K562 (cell line): ENCODE results near the gene EMD. TPM values are rescaled to one million over a fixed set of nuclear protein-coding genes. Genes with fewer than 3 reads are reported as not detected.

Experiments
- BCOR ChIP-seq: fragments of 450-650 bp; IDR thresholded peaks from 2 replicates; pipeline ENCODE4 v1.6.1; 2016
- CBX3 ChIP-seq, 2 experiments: IDR thresholded peaks; 1 replicate in 1 of 2; 2 replicates in 1 of 2; pipeline ENCODE4 v1.6.1; 2012; ENCODE audit warnings: inconsistent platforms in 2 of 2, low read length in 2 of 2, borderline replicate concordance in 1 of 2, control low read depth in 1 of 2
- E4F1 ChIP-seq: fragments of 250-450 bp; sonication (Bioruptor Pico); IDR thresholded peaks from 2 replicates; pipeline ENCODE4 v1.5.0; 2021; ENCODE audit warnings: mild to moderate bottlenecking, borderline replicate concordance
- ELF1 ChIP-seq: fragments of 200-800 bp; sonication (Bioruptor generic); IDR thresholded peaks from 2 replicates; pipeline ENCODE4 v1.6.1; 2016; ENCODE audit warnings: missing genetic modification characterization, missing compliant biosample characterization
- ELF4 ChIP-seq: fragments of 450-650 bp; formaldehyde crosslinking; IDR thresholded peaks from 2 replicates; pipeline ENCODE4 v1.4.0; 2022; ENCODE audit warnings: missing genetic modification characterization
- FOXA1 ChIP-seq: fragments of 450-650 bp; IDR thresholded peaks from 2 replicates; pipeline ENCODE4 v1.6.1; 2016; ENCODE audit warnings: mild to moderate bottlenecking, borderline replicate concordance
- GABPA ChIP-seq: fragments of 200-800 bp; sonication (Bioruptor generic); conservative IDR thresholded peaks from 2 replicates; pipeline ENCODE4 v1.6.1; 2016; ENCODE audit warnings: low read depth, missing genetic modification characterization, missing compliant biosample characterization
- GATAD2B ChIP-seq: fragments of 450-650 bp; IDR thresholded peaks from 2 replicates; pipeline ENCODE4 v1.6.1; 2017; ENCODE audit warnings: mild to moderate bottlenecking, borderline replicate concordance
- HCFC1 ChIP-seq: IDR thresholded peaks from 2 replicates; pipeline ENCODE4 v1.6.1; 2012; ENCODE audit warnings: low read depth, low read length, improper control_type of control experiment
- IRF9 ChIP-seq: fragments of 450-650 bp; IDR thresholded peaks from 2 replicates; pipeline ENCODE4 v1.6.1; 2016; ENCODE audit warnings: missing biosample characterization, missing genetic modification characterization
- KDM2B ChIP-seq: fragments of 250-450 bp; sonication (Bioruptor Pico); IDR thresholded peaks from 2 replicates; pipeline ENCODE4 v1.8.0; 2021; ENCODE audit warnings: mild to moderate bottlenecking, moderate library complexity
- KLF10 ChIP-seq: fragments of 250-450 bp; sonication (Bioruptor Pico); IDR thresholded peaks from 2 replicates; pipeline ENCODE4 v1.6.1; 2021; ENCODE audit warnings: matching md5 sums
- NFE2L1 ChIP-seq: fragments of 450-650 bp; IDR thresholded peaks from 2 replicates; pipeline ENCODE4 v1.6.1; 2016; ENCODE audit warnings: missing genetic modification characterization, low read depth, mild to moderate bottlenecking, missing compliant biosample characterization, moderate library complexity, borderline replicate concordance
- NFIX ChIP-seq: fragments of 250-450 bp; sonication (Bioruptor Pico); IDR thresholded peaks from 2 replicates; pipeline ENCODE4 v1.4.0; 2020; ENCODE audit warnings: low read depth, mild to moderate bottlenecking, moderate library complexity
- PURB ChIP-seq: sonication (generic); formaldehyde crosslinking; IDR thresholded peaks from 2 replicates; pipeline ENCODE4 v1.9.0; 2021; ENCODE audit warnings: low read depth, mild to moderate bottlenecking, missing genetic modification reagents
- RFX1 ChIP-seq: fragments of 450-650 bp; IDR thresholded peaks from 2 replicates; pipeline ENCODE4 v1.6.1; 2016; ENCODE audit warnings: mild to moderate bottlenecking, moderate library complexity
- SOX6 ChIP-seq: fragments of 450-650 bp; IDR thresholded peaks from 2 replicates; pipeline ENCODE4 v1.6.1; 2014; ENCODE audit warnings: mild to moderate bottlenecking
- THAP12 ChIP-seq: fragments of 250-450 bp; sonication (Bioruptor Pico); IDR thresholded peaks from 2 replicates; pipeline ENCODE4 v1.9.0; 2021; ENCODE audit warnings: mild to moderate bottlenecking, inconsistent platforms
- TRIM25 ChIP-seq: fragments of 450-650 bp; IDR thresholded peaks from 2 replicates; pipeline ENCODE4 v1.7.0; 2016; ENCODE audit warnings: borderline replicate concordance
- WHSC1 ChIP-seq: IDR thresholded peaks from one replicate; pipeline ENCODE4 v1.6.1; 2012; ENCODE audit warnings: low read length, control low read depth, inconsistent platforms
- ZBTB8A ChIP-seq: fragments of 450-650 bp; IDR thresholded peaks from 2 replicates; pipeline ENCODE4 v1.6.1; 2018; ENCODE audit warnings: mild to moderate bottlenecking, moderate library complexity; ENCODE audit not compliant: partially characterized antibody
- ZNF174 ChIP-seq: fragments of 250-450 bp; sonication (Bioruptor Pico); IDR thresholded peaks from 2 replicates; pipeline ENCODE4 v1.4.0; 2020; ENCODE audit warnings: mild to moderate bottlenecking
- ZNF79 ChIP-seq: fragments of 250-450 bp; sonication (Bioruptor Pico); IDR thresholded peaks from 2 replicates; pipeline ENCODE4 v1.4.0; 2020; ENCODE audit warnings: low read depth, mild to moderate bottlenecking, moderate library complexity
- polyA plus RNA-seq, 8 experiments: library from polyadenylated mRNA; depleted of rRNA in 4 of 8; stranded (reverse) in 5 of 8; unstranded in 3 of 8; fragments of >200 nt; fragmentation: Nextera tagmentation in 2 of 8; fragmentation: Illumina TruSeq in 1 of 8; extraction: Ambion mirVana in 2 of 8; extraction: Trizol in 1 of 8; gene quantifications; 2 replicates each; pipeline versions ENCODE4 v1.2.1 to v1.2.3, GENCODE V29; 2011 to 2014; ENCODE audit warnings: inconsistent platforms in 1 of 8, missing spikeins in 1 of 8
- total RNA-seq, 7 experiments: library from RNA; depleted of rRNA in 6 of 7; stranded (reverse); fragments of >200 nt in 6 of 7; fragmentation: Illumina TruSeq in 2 of 7; extraction: Trizol in 2 of 7; gene quantifications; 2 replicates each; pipeline versions ENCODE4 v1.2.1 to v1.2.3, GENCODE V29; 2011 to 2021; ENCODE audit warnings: low replicate concordance in 1 of 7

The EMD gene
- total and polyA plus RNA-seq, 9 of the 15 experiments (the other 6 are each of a cell fraction or from before 2014, with no cell fraction given), result 2.3 to 206 (median 61.9) TPM

- TF ChIP-seq E4F1 (no peak), ELF1 (tag) (no peak), IRF9 (tag) (no peak), RFX1 (no peak), HCFC1 (peak; percentile 73), GABPA (peak; percentile 72), FOXA1 (no peak), CBX3 (IDR thresholded peaks at IDR 0.05; ENCODE audit: borderline replicate concordance in 1 of 2, low read length in 2 of 2) (no peak), NFIX (CRISPR knock-in tag) (no peak), BCOR (no peak), TRIM25 (no peak), WHSC1 (no peak), THAP12 (peak; percentile 95), GATAD2B (no peak), ELF4 (no peak), SOX6 (no peak), KDM2B (no peak), ZNF79 (CRISPR knock-in tag) (no peak), KLF10 (no peak), ZBTB8A (no peak), PURB (CRISPR knock-in tag) (no peak), NFE2L1 (tag) (no peak), ZNF174 (CRISPR knock-in tag) (no peak)
Measured at GRCh38 chrX:154397888-154398667, 19.0 kb downstream of the EMD start, which contains the start of gene RPL10 (continued).
